ENCODE measurements around the gene IGSF21. TPM values are rescaled to one million over a fixed set of nuclear protein-coding genes. Genes with fewer than 3 reads are reported as not detected.

The IGSF21 gene
- total and polyA plus RNA-seq, 2 of the 4 experiments (the other 2 are of a cell fraction) = not detected

DNA sequence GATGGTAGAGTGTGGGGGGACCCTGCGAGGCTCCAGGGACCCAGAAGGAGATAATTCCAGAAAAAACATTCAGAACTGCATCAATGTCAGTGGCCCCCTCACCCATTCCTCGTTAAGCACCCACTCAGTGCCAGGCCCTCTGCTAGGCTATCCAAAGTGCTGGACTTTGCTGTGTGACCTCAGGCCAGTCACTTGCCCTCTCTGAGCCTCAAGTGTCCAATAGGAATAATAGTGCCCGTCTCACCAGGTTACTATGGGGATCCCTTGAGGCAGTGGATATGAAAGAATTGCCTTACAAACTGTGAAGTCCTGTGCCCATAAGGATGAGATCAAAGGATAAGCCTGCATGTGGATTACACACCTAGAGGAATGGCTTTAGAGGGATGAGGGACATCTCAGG is 83.4 kb downstream of the IGSF21 start:
- no peak overlapping the region for H4K5ac ChIP-seq (ENCODE audit: low read depth, low read length)
- CTCF ChIA-PET = no interaction called here
- TF ChIP-seq CHD1 (IDR thresholded peaks at IDR 0.05; ENCODE audit: low read depth, low read length) = no peak
- no peak for TF ChIP-seq SMC3 (IDR thresholded peaks at IDR 0.05; ENCODE audit: low read depth, low read length)
- no peak for TF ChIP-seq NFE2L2 (IDR thresholded peaks at IDR 0.05; ENCODE audit: low read depth, low read length)
- TF ChIP-seq RAD21 (IDR thresholded peaks at IDR 0.05; ENCODE audit: low read length) = no peak
- no peak for TF ChIP-seq CEBPB (IDR thresholded peaks at IDR 0.05; ENCODE audit: low read depth, low read length)
- no peak for TF ChIP-seq RCOR1 (IDR thresholded peaks at IDR 0.05; ENCODE audit: insufficient replicate concordance, low read length)
- TF ChIP-seq BHLHE40 (IDR thresholded peaks at IDR 0.05; ENCODE audit: low read depth, low read length) = no peak
- H2BK5ac ChIP-seq (ENCODE audit: low read depth, low read length, poor library complexity, severe bottlenecking) = no peak overlapping the region
- no peak overlapping the region for H4K8ac ChIP-seq (ENCODE audit: low read depth in 2 of 2, low read length in 2 of 2)
- no peak overlapping the region for H3K14ac ChIP-seq (replicated peaks; ENCODE audit: low read depth, low read length)
- no peak overlapping the region for H2BK120ac ChIP-seq (ENCODE audit: low read depth, low read length)
- BruUV-seq (replicated peaks) = no TSS peak
- no peaks in the 10 kb centered on the region for H3K36me3 ChIP-seq (ENCODE audit: control insufficient read depth, insufficient read depth, low read length)
- no peak overlapping the region for H4K91ac ChIP-seq (ENCODE audit: insufficient read depth, low read depth, low read length)
- no peak overlapping the region for H3K27ac ChIP-seq (ENCODE audit: insufficient read depth, low read length)
- ATAC-seq (ENCODE audit: low read depth) (no peak), DNase-seq (no peak)
- no CpG with 5 or more reads among the region's 3 CpGs for WGBS, 2 experiments (ENCODE audit: extremely low coverage in 2 of 2, insufficient read length in 1 of 2)
- no peak overlapping the region for H2AFZ ChIP-seq (replicated peaks; ENCODE audit: low read length, poor library complexity)
- H2BK20ac ChIP-seq (ENCODE audit: low read depth, low read length) = no peak overlapping the region
- no peaks in the 10 kb centered on the region for H3K27me3 ChIP-seq (ENCODE audit: control insufficient read depth, insufficient read depth, low read length)
- H4K20me1 ChIP-seq (ENCODE audit: insufficient read depth, low read length) = no peaks in the 10 kb centered on the region
- H3K9ac ChIP-seq (ENCODE audit: low read depth, low read length) = no peak overlapping the region
- dilution Hi-C loops (cut with HindIII; ENCODE audit: low sequenced_read_pairs, unreplicated experiment) (no loop called here), in situ Hi-C loops (cut with MboI; ENCODE audit: low sequenced_read_pairs) (no loop called here), intact Hi-C loops (cut with micrococcal nuclease) (no loop called here)
- no peak overlapping the region for H3K56ac ChIP-seq (ENCODE audit: extremely low read depth, insufficient read depth, low read length)
- no peak overlapping the region for H3K23ac ChIP-seq (ENCODE audit: low read depth, low read length)
- H3K4me3 ChIP-seq (ENCODE audit: insufficient read depth, low read depth, low read length) = no peak overlapping the region
- no peaks in the 10 kb centered on the region for H3K9me3 ChIP-seq (ENCODE audit: control insufficient read depth, insufficient read depth, low read length)
- H3K9me1 ChIP-seq (ENCODE audit: insufficient read depth, low read length) = no peaks in the 10 kb centered on the region
- no peak overlapping the region for H2BK15ac ChIP-seq (ENCODE audit: low read depth, low read length)
- POLR2A ChIA-PET (ENCODE audit: unreplicated experiment) = no interaction called here
- no peak overlapping the region for H2AK9ac ChIP-seq (replicated peaks; ENCODE audit: low read depth, low read length, poor library complexity)
- no peak overlapping the region for H3K4ac ChIP-seq (ENCODE audit: low read depth, low read length)
- H3K4me2 ChIP-seq (ENCODE audit: low read depth, low read length) = no peak overlapping the region
- H3K4me1 ChIP-seq (ENCODE audit: control insufficient read depth, insufficient read depth, low read length) = no peaks in the 10 kb centered on the region
- H2AK5ac ChIP-seq (ENCODE audit: low read depth, low read length) = no peak overlapping the region
- H3K18ac ChIP-seq (ENCODE audit: low read depth, low read length) = no peak overlapping the region
- H3K79me1 ChIP-seq (ENCODE audit: low read depth in 1 of 2, low read length in 2 of 2) = no peaks in the 10 kb centered on the region

Data from IMR-90 (cell line).